Activated naive CD8-positive, alpha-beta T cell treated with anti-CD3 and anti-CD28 coated beads, Interleukin-2, amount 10 ng/mL, durations not matched to agents 7 days and 5 days (primary cell): ENCODE data around the gene SRSF12. TPM values are rescaled to one million over a fixed set of nuclear protein-coding genes. Genes with fewer than 3 reads are reported as not detected.
"Not testable (repeated sequence)": the region's sequence is repeated elsewhere in the genome, so short reads cannot be mapped to it uniquely, and the experiment has no call there.

ENCODE experiments used
- ATAC-seq: fragments of 150-1000 bp; cut with Tn5 transposase; one replicate; pipeline ENCODE4 v1.10.0; 2021; ENCODE audit warnings: low read depth, moderate library complexity
- POLR2A ChIA-PET: fragments of 350-600 bp; sonication (Branson Sonifier 250); formaldehyde crosslinking; loops from one replicate; lab custom pipeline; 2021; ENCODE audit warnings: antibody characterized with exemption; lab: Charles Lee
- DNase-seq: peaks from one replicate; pipeline ENCODE4 v3.0.0; 2021
- H3K27ac Mint-ChIP-seq: one replicate; pipeline ENCODE4 v1.8.0; 2022; ENCODE audit warnings: mild to moderate bottlenecking, mixed read lengths
- H3K27me3 Mint-ChIP-seq: one replicate; pipeline ENCODE4 v1.8.0; 2022; ENCODE audit warnings: mild to moderate bottlenecking, moderate library complexity, mixed read lengths
- H3K36me3 Mint-ChIP-seq: one replicate; pipeline ENCODE4 v1.8.0; 2021; ENCODE audit warnings: mild to moderate bottlenecking, mixed read lengths
- H3K4me1 Mint-ChIP-seq: one replicate; pipeline ENCODE4 v1.8.0; 2021; ENCODE audit warnings: mixed read lengths
- H3K4me3 Mint-ChIP-seq: one replicate; pipeline ENCODE4 v1.8.0; 2022; ENCODE audit warnings: mild to moderate bottlenecking, moderate library complexity, mixed read lengths
- H3K9me3 Mint-ChIP-seq: one replicate; pipeline ENCODE4 v1.8.0; 2021; ENCODE audit warnings: mixed read lengths
- total RNA-seq, 2 experiments: library from RNA; stranded (reverse); gene quantifications; one replicate each; pipeline ENCODE4 v1.2.3, GENCODE V29; 2021

The SRSF12 gene
- total RNA-seq, 2 experiments from 2014 or later, result not detected

- H3K27ac Mint-ChIP-seq, result no peak overlapping the region
- ATAC-seq, result no peak
- POLR2A ChIA-PET, result no interaction called here
- peaks cover 6% of the 10 kb centered on the region for H3K4me1 Mint-ChIP-seq
- DNase-seq, result no peak
- H3K36me3 Mint-ChIP-seq, result no peaks in the 10 kb centered on the region
- H3K27me3 Mint-ChIP-seq, result peaks cover 6% of the 10 kb centered on the region
- no peak overlapping the region for H3K4me3 Mint-ChIP-seq
- H3K9me3 Mint-ChIP-seq, result no peaks in the 10 kb centered on the region
These were observed 22.7 kb upstream of the SRSF12 start for GRCh38 chr6:89140347-89141156.

- H3K36me3 Mint-ChIP-seq, result no peaks in the 10 kb centered on the region
- H3K27me3 Mint-ChIP-seq, result peaks cover 6% of the 10 kb centered on the region
- POLR2A ChIA-PET, result no interaction called here
- DNase-seq, result no peak
- no peak overlapping the region for H3K4me3 Mint-ChIP-seq
- no peak for ATAC-seq
- H3K9me3 Mint-ChIP-seq, result no peaks in the 10 kb centered on the region
- H3K27ac Mint-ChIP-seq, result no peak overlapping the region
- peaks cover 4% of the 10 kb centered on the region for H3K4me1 Mint-ChIP-seq
These were observed 21.9 kb upstream of the SRSF12 start for GRCh38 chr6:89139509-89140346.

- H3K27me3 Mint-ChIP-seq, result peaks cover 6% of the 10 kb centered on the region
- H3K4me1 Mint-ChIP-seq, result no peaks in the 10 kb centered on the region
- H3K27ac Mint-ChIP-seq, result no peak overlapping the region
- no peak for DNase-seq
- POLR2A ChIA-PET, result no interaction called here
- H3K9me3 Mint-ChIP-seq, result no peaks in the 10 kb centered on the region
- ATAC-seq, result no peak
- H3K4me3 Mint-ChIP-seq, result no peak overlapping the region
- H3K36me3 Mint-ChIP-seq, result no peaks in the 10 kb centered on the region
These were observed 20.3 kb upstream of the SRSF12 start for GRCh38 chr6:89138173-89138572.

GRCh38 chr6:89134723-89135122 is 16.9 kb upstream of the SRSF12 start:
- Mint-ChIP-seq H3K27me3 (peaks cover 2% of the 10 kb centered on the region), H3K9me3 (no peaks in the 10 kb centered on the region), H3K4me3 (no peak overlapping the region), H3K4me1 (no peaks in the 10 kb centered on the region), H3K27ac (no peak overlapping the region), H3K36me3 (no peaks in the 10 kb centered on the region)
- DNase-seq (no peak), ATAC-seq (no peak)
- POLR2A ChIA-PET, result no interaction called here

- Mint-ChIP-seq H3K27me3 (peaks cover 2% of the 10 kb centered on the region), H3K36me3 (no peaks in the 10 kb centered on the region), H3K4me1 (no peaks in the 10 kb centered on the region), H3K4me3 (no peak overlapping the region), H3K27ac (no peak overlapping the region), H3K9me3 (no peaks in the 10 kb centered on the region)
- ATAC-seq, result no peak
- POLR2A ChIA-PET, result no interaction called here
- DNase-seq, result no peak
These were observed 16.1 kb upstream of the SRSF12 start for GRCh38 chr6:89133981-89134380.

- Mint-ChIP-seq H3K4me1 (no peaks in the 10 kb centered on the region), H3K9me3 (peaks cover 2% of the 10 kb centered on the region), H3K27me3 (peaks cover 2% of the 10 kb centered on the region), H3K4me3 (no peak overlapping the region), H3K27ac (no peak overlapping the region), H3K36me3 (no peaks in the 10 kb centered on the region)
- ATAC-seq, result no peak
- POLR2A ChIA-PET, result no interaction called here
- DNase-seq, result no peak
These were observed 14.2 kb upstream of the SRSF12 start for GRCh38 chr6:89132057-89132456.

GRCh38 chr6:89131599-89131998 is 13.7 kb upstream of the SRSF12 start:
- no peaks in the 10 kb centered on the region for H3K36me3 Mint-ChIP-seq

GRCh38 chr6:89128256-89128671 is 10.4 kb upstream of the SRSF12 start:
- DNase-seq, H3K27ac Mint-ChIP-seq, ATAC-seq, H3K9me3 Mint-ChIP-seq, H3K4me3 Mint-ChIP-seq, H3K27me3 Mint-ChIP-seq, POLR2A ChIA-PET, H3K4me1 Mint-ChIP-seq, H3K36me3 Mint-ChIP-seq: not testable (repeated sequence)

More at GRCh38 chr6:89131599-89131998, 13.7 kb upstream of the SRSF12 start:
- Mint-ChIP-seq H3K9me3 (peaks cover 2% of the 10 kb centered on the region), H3K27ac (no peak overlapping the region), H3K27me3 (peaks cover 2% of the 10 kb centered on the region), H3K4me1 (no peaks in the 10 kb centered on the region), H3K4me3 (no peak overlapping the region)
- DNase-seq, result no peak
- no peak for ATAC-seq
- POLR2A ChIA-PET, result no interaction called here

- Mint-ChIP-seq H3K27ac (no peak overlapping the region), H3K4me3 (no peak overlapping the region), H3K36me3 (no peaks in the 10 kb centered on the region), H3K9me3 (no peaks in the 10 kb centered on the region), H3K27me3 (peaks cover 15% of the 10 kb centered on the region), H3K4me1 (peaks cover 4% of the 10 kb centered on the region)
- DNase-seq (no peak), ATAC-seq (peak; percentile 53)
- POLR2A ChIA-PET, result no interaction called here
These were observed 4.8 kb upstream of the SRSF12 start for GRCh38 chr6:89122625-89123024.

- H3K27me3 Mint-ChIP-seq, result peaks cover 18% of the 10 kb centered on the region
- no peak overlapping the region for H3K4me3 Mint-ChIP-seq
- no peak overlapping the region for H3K27ac Mint-ChIP-seq
- H3K36me3 Mint-ChIP-seq, result no peaks in the 10 kb centered on the region
- no peak for DNase-seq
- peaks cover 6% of the 10 kb centered on the region for H3K4me1 Mint-ChIP-seq
- POLR2A ChIA-PET, result no interaction called here
- no peak for ATAC-seq
- H3K9me3 Mint-ChIP-seq, result no peaks in the 10 kb centered on the region
These were observed 4.1 kb upstream of the SRSF12 start for GRCh38 chr6:89121934-89122333.

GRCh38 chr6:89120371-89120770 is 2.5 kb upstream of the SRSF12 start:
- Mint-ChIP-seq H3K4me1 (peaks cover 8% of the 10 kb centered on the region), H3K4me3 (no peak overlapping the region)
- POLR2A ChIA-PET, result interaction anchor here (1.2 kb wide), 1 partner anchor 40 kb away, joined by 3 read pairs; the partner anchor contains the start of gene PNRC1

GRCh38 chr6:89118931-89119330 is 1.1 kb upstream of the SRSF12 start:
- Mint-ChIP-seq H3K27me3 (peaks cover 26% of the 10 kb centered on the region), H3K36me3 (no peaks in the 10 kb centered on the region), H3K4me1 (peaks cover 8% of the 10 kb centered on the region), H3K4me3 (peak overlapping the region; percentile 66), H3K9me3 (no peaks in the 10 kb centered on the region), H3K27ac (no peak overlapping the region)
- ATAC-seq, result no peak
- POLR2A ChIA-PET, result no interaction called here
- DNase-seq, result no peak

More at GRCh38 chr6:89120371-89120770, 2.5 kb upstream of the SRSF12 start:
- no peak for DNase-seq
- Mint-ChIP-seq H3K9me3 (no peaks in the 10 kb centered on the region), H3K36me3 (no peaks in the 10 kb centered on the region), H3K27ac (no peak overlapping the region), H3K27me3 (peaks cover 26% of the 10 kb centered on the region)
- no peak for ATAC-seq

- peaks cover 26% of the 10 kb centered on the region for H3K27me3 Mint-ChIP-seq
- POLR2A ChIA-PET, result interaction anchor here (0.8 to 2.2 kb wide), 3 partner anchors 9 to 37 kb away, joined by 6 to 10 read pairs (median 7); partner anchors contain the start of genes PM20D2 and PNRC1
These were observed 1.2 kb downstream of the SRSF12 start for GRCh38 chr6:89116702-89117101.

More at GRCh38 chr6:89116702-89117101, 1.2 kb downstream of the SRSF12 start:
- no peak for ATAC-seq
- no peak for DNase-seq
- Mint-ChIP-seq H3K4me1 (peaks cover 8% of the 10 kb centered on the region), H3K27ac (no peak overlapping the region), H3K4me3 (peak overlapping the region; percentile 80), H3K36me3 (no peaks in the 10 kb centered on the region), H3K9me3 (no peaks in the 10 kb centered on the region)
